NCI-H345 (cell line): Measurements from ENCODE around the gene GLB1L3.
"Not testable (repeated sequence)": the region's sequence is repeated elsewhere in the genome, so short reads cannot be mapped to it uniquely, and the experiment has no call there.

Experiments
- DNase-seq: peaks from one replicate; lab custom pipeline; 2025; lab: John Stamatoyannopoulos, UW

GLB1L3 gene

GRCh38 chr11:134313821-134314607, 37.8 kb downstream of the GLB1L3 start:
- no peak for DNase-seq

GRCh38 chr11:134317103-134317502, 40.9 kb downstream of the GLB1L3 start:
- DNase-seq, result no peak

- DNase-seq, result not testable (repeated sequence)
Measured at GRCh38 chr11:134321373-134321772, 45.2 kb downstream of the GLB1L3 start.

- DNase-seq, result no peak
Measured at GRCh38 chr11:134322553-134322952, 46.4 kb downstream of the GLB1L3 start.

GRCh38 chr11:134328433-134328832, 52.3 kb downstream of the GLB1L3 start:
- DNase-seq, result no peak

GRCh38 chr11:134330611-134331353, 54.6 kb downstream of the GLB1L3 start:
- DNase-seq, result no peak

- DNase-seq, result peak; percentile 83
Measured at GRCh38 chr11:134331354-134332188, 55.4 kb downstream of the GLB1L3 start, which contains the start of gene GLB1L2. TSS of gene GLB1L2 (plus strand) at chr11:134331988. CDS start at chr11:134332062, 74 bp downstream.

- peak; percentile 58 for DNase-seq
Measured at GRCh38 chr11:134332189-134332631, 56.0 kb downstream of the GLB1L3 start.

- no peak for DNase-seq
Measured at GRCh38 chr11:134332782-134333181, 56.6 kb downstream of the GLB1L3 start.

GRCh38 chr11:134333312-134333711, 57.1 kb downstream of the GLB1L3 start:
- DNase-seq, result no peak

GRCh38 chr11:134333946-134334345, 57.8 kb downstream of the GLB1L3 start:
- no peak for DNase-seq

- DNase-seq, result no peak
Measured at GRCh38 chr11:134334796-134335571, 58.8 kb downstream of the GLB1L3 start.

- DNase-seq, result no peak
Measured at GRCh38 chr11:134337051-134337450, 60.9 kb downstream of the GLB1L3 start.

GRCh38 chr11:134338068-134338467, 61.9 kb downstream of the GLB1L3 start:
- no peak for DNase-seq

GRCh38 chr11:134338654-134339053, 62.5 kb downstream of the GLB1L3 start:
- no peak for DNase-seq

- no peak for DNase-seq
Measured at GRCh38 chr11:134339756-134340155, 63.6 kb downstream of the GLB1L3 start.

- DNase-seq, result no peak
Measured at GRCh38 chr11:134340354-134340964, 64.3 kb downstream of the GLB1L3 start.

- DNase-seq, result no peak
Measured at GRCh38 chr11:134341805-134342571, 65.8 kb downstream of the GLB1L3 start.

GRCh38 chr11:134342572-134343340, 66.6 kb downstream of the GLB1L3 start:
- no peak for DNase-seq
